K562 (cell line): ENCODE measurements around the gene DCUN1D1. TPM values are rescaled to one million over a fixed set of nuclear protein-coding genes. Genes with fewer than 3 reads are reported as not detected.

Source experiments
- ARNT ChIP-seq, 2 experiments: fragments of 450-650 bp; IDR thresholded peaks; 2 replicates each; pipeline ENCODE4 v1.6.1; 2016; ENCODE audit warnings: mild to moderate bottlenecking in 1 of 2
- FOXK2 ChIP-seq, 2 experiments: fragments of 450-650 bp; IDR thresholded peaks in 1 of 2; conservative IDR thresholded peaks in 1 of 2; 2 replicates each; pipeline ENCODE4 v1.6.1; 2016; ENCODE audit warnings: low read depth in 2 of 2, mild to moderate bottlenecking in 1 of 2
- GTF2E2 ChIP-seq: fragments of 200-800 bp; sonication (Bioruptor generic); IDR thresholded peaks from 2 replicates; pipeline ENCODE4 v1.6.1; 2016; ENCODE audit warnings: missing genetic modification characterization, missing compliant biosample characterization
- KDM5B ChIP-seq: fragments of 200-600 bp; sonication (generic); IDR thresholded peaks from 2 replicates; pipeline ENCODE4 v1.6.1; 2012; ENCODE audit warnings: low read depth, mild to moderate bottlenecking, moderate library complexity, low read length, control low read depth, inconsistent platforms; ENCODE audit not compliant: insufficient replicate concordance
- MAFF ChIP-seq: IDR thresholded peaks from 2 replicates; pipeline ENCODE4 v1.6.1; 2012; ENCODE audit warnings: low read length, improper control_type of control experiment
- TBP ChIP-seq: optimal IDR thresholded peaks from 2 replicates; pipeline ENCODE3; 2011; ENCODE audit warnings: low read depth, low read length, improper control_type of control experiment
- ZNF324 ChIP-seq: fragments of 250-450 bp; sonication (Bioruptor Pico); IDR thresholded peaks from 2 replicates; pipeline ENCODE4 v1.4.0; 2020; ENCODE audit warnings: mild to moderate bottlenecking
- ZNF592 ChIP-seq: fragments of 450-650 bp; IDR thresholded peaks from 2 replicates; pipeline ENCODE4 v1.6.1; 2017; ENCODE audit warnings: antibody characterized with exemption, mild to moderate bottlenecking
- polyA plus RNA-seq, 8 experiments: library from polyadenylated mRNA; depleted of rRNA in 4 of 8; stranded (reverse) in 5 of 8; unstranded in 3 of 8; fragments of >200 nt; fragmentation: Nextera tagmentation in 2 of 8; fragmentation: Illumina TruSeq in 1 of 8; extraction: Ambion mirVana in 2 of 8; extraction: Trizol in 1 of 8; gene quantifications; 2 replicates each; pipeline versions ENCODE4 v1.2.1 to v1.2.3, GENCODE V29; 2011 to 2014; ENCODE audit warnings: inconsistent platforms in 1 of 8, missing spikeins in 1 of 8
- total RNA-seq, 7 experiments: library from RNA; depleted of rRNA in 6 of 7; stranded (reverse); fragments of >200 nt in 6 of 7; fragmentation: Illumina TruSeq in 2 of 7; extraction: Trizol in 2 of 7; gene quantifications; 2 replicates each; pipeline versions ENCODE4 v1.2.1 to v1.2.3, GENCODE V29; 2011 to 2021; ENCODE audit warnings: low replicate concordance in 1 of 7
- TF ChIP-seq, protein P1 (sequence below): fragments of 250-450 bp; sonication (Bioruptor Pico); IDR thresholded peaks from 2 replicates; pipeline ENCODE4 v1.4.0; 2020; ENCODE audit warnings: borderline replicate concordance

DCUN1D1 gene
- total and polyA plus RNA-seq, 9 of the 15 experiments (the other 6 are each of a cell fraction or from before 2014, with no cell fraction given): 11.4 to 46.8 (median 28.2) TPM

- TF ChIP-seq FOXK2 (conservative IDR thresholded peaks at IDR 0.05 in 1 of 2, IDR thresholded peaks at IDR 0.05 in 1 of 2; ENCODE audit: low read depth in 2 of 2) (no peak), ZNF592 (no peak), MAFF (no peak), TBP (peak; percentile 72), GTF2E2 (peak; percentile 79; the same call in 1 of the 2 replicates), ARNT (IDR thresholded peaks at IDR 0.05) (no peak), ZNF324 (CRISPR knock-in tag) (no peak), KDM5B (peak; percentile 43)
- TF ChIP-seq, protein P1, sequence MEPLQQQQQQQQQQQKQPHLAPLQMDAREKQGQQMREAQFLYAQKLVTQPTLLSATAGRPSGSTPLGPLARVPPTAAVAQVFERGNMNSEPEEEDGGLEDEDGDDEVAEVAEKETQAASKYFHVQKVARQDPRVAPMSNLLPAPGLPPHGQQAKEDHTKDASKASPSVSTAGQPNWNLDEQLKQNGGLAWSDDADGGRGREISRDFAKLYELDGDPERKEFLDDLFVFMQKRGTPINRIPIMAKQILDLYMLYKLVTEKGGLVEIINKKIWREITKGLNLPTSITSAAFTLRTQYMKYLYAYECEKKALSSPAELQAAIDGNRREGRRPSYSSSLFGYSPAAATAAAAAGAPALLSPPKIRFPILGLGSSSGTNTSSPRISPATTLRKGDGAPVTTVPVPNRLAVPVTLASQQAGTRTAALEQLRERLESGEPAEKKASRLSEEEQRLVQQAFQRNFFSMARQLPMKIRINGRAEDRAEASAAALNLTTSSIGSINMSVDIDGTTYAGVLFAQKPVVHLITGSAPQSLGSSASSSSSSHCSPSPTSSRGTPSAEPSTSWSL (CRISPR knock-in tag): no peak
These were observed at the start of gene DCUN1D1 (continued) for GRCh38 chr3:182980204-182981037.
